OCI-LY3 (cell line): ENCODE results near the gene HPF1.
"Not testable (repeated sequence)": the region's sequence is repeated elsewhere in the genome, so short reads cannot be mapped to it uniquely, and the experiment has no call there.

Experiments used
- H2AFZ ChIP-seq: fragments of 200-600, 300-600 bp; shearing (Covaris generic); 2 replicates; pipeline ENCODE4 v1.6.0; 2014; ENCODE audit warnings: antibody characterized with exemption, low read depth, low read length
- H3K27ac ChIP-seq: fragments of 200-600, 300-600 bp; sonication (generic); 2 replicates; pipeline ENCODE4 v1.5.1; 2014; ENCODE audit warnings: mild to moderate bottlenecking, low read length, moderate library complexity, mixed read lengths
- H3K27me3 ChIP-seq: fragments of 200-600, 300-600 bp; sonication (generic); 2 replicates; pipeline ENCODE4 v1.6.1; 2014; ENCODE audit warnings: low read depth, low read length, mixed read lengths
- H3K36me3 ChIP-seq: fragments of 200-600, 300-600 bp; sonication (generic); replicated peaks from 2 replicates; pipeline ENCODE3; 2014; ENCODE audit warnings: low read depth, low read length, mixed read lengths
- H3K4me1 ChIP-seq: fragments of 300-600, 200-600 bp; sonication (generic); 2 replicates; pipeline ENCODE4 v1.6.1; 2014; ENCODE audit warnings: low read length, mixed read lengths
- H3K4me2 ChIP-seq: fragments of 200-600, 300-600 bp; sonication (generic); 2 replicates; pipeline ENCODE4 v1.6.1; 2014; ENCODE audit warnings: low read length, mixed read lengths
- H3K4me3 ChIP-seq: fragments of 300-600, 200-600 bp; sonication (generic); 2 replicates; pipeline ENCODE4 v1.5.1; 2014; ENCODE audit warnings: antibody characterized with exemption, mild to moderate bottlenecking, low read length, moderate library complexity
- H3K79me2 ChIP-seq: fragments of 300-600, 200-600 bp; shearing (Covaris generic); 2 replicates; pipeline ENCODE4 v1.6.1; 2014; ENCODE audit warnings: mild to moderate bottlenecking, low read length, mixed read lengths
- H3K9ac ChIP-seq: fragments of 300-600, 200-600 bp; shearing (Covaris generic); 2 replicates; pipeline ENCODE4 v1.6.0; 2014; ENCODE audit warnings: mild to moderate bottlenecking, low read length, moderate library complexity
- H3K9me3 ChIP-seq: fragments of 200-600, 300-600 bp; shearing (Covaris generic); 2 replicates; pipeline ENCODE4 v1.6.1; 2014; ENCODE audit warnings: low read length, mixed read lengths; ENCODE audit not compliant: insufficient read depth
- H4K20me1 ChIP-seq: fragments of 200-600, 300-600 bp; sonication (generic); 2 replicates; pipeline ENCODE4 v1.6.1; 2016; ENCODE audit warnings: low read length, mixed read lengths; ENCODE audit not compliant: insufficient read depth
- EZH2phosphoT487 ChIP-seq: fragments of 200-600 bp; shearing (Covaris generic); IDR thresholded peaks from 2 replicates; pipeline ENCODE4 v1.6.1; 2018; ENCODE audit warnings: antibody characterized with exemption, mixed run types, low read depth
- TF ChIP-seq, protein P1 (sequence below): fragments of 200-600, 300-600 bp; sonication (generic); IDR thresholded peaks from 2 replicates; pipeline ENCODE4 v1.5.1; 2014; ENCODE audit warnings: antibody characterized with exemption, low read length, low read depth

Gene HPF1

DNA sequence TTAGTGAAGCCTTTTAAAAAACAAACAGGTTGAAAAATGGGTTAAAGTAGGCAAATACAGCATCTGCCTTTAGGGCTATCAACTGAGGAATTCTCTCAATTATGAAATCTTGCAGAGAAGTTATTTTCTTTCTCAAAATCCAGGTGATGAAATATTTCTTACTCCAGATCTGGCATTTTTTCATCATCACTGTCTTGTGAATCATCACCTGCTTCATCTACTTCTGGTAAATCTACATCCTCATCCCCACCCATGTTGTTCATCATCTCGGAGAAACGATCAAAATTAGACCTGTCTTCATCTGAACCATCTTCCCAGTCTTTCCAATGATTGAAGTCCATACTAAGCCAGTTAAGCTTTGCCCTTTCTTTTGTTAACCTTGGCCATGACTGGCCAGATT is 33.3 kb upstream of the HPF1 start:
- H4K20me1 ChIP-seq = no peaks in the 10 kb centered on the region
- no peak overlapping the region for H2AFZ ChIP-seq
- H3K27ac ChIP-seq = no peak overlapping the region
- H3K79me2 ChIP-seq = no peaks in the 10 kb centered on the region
- H3K36me3 ChIP-seq = no peaks in the 10 kb centered on the region
- no peak overlapping the region for H3K4me2 ChIP-seq
- no peaks in the 10 kb centered on the region for H3K9me3 ChIP-seq
- no peak for TF ChIP-seq EZH2phosphoT487
- TF ChIP-seq, protein P1, sequence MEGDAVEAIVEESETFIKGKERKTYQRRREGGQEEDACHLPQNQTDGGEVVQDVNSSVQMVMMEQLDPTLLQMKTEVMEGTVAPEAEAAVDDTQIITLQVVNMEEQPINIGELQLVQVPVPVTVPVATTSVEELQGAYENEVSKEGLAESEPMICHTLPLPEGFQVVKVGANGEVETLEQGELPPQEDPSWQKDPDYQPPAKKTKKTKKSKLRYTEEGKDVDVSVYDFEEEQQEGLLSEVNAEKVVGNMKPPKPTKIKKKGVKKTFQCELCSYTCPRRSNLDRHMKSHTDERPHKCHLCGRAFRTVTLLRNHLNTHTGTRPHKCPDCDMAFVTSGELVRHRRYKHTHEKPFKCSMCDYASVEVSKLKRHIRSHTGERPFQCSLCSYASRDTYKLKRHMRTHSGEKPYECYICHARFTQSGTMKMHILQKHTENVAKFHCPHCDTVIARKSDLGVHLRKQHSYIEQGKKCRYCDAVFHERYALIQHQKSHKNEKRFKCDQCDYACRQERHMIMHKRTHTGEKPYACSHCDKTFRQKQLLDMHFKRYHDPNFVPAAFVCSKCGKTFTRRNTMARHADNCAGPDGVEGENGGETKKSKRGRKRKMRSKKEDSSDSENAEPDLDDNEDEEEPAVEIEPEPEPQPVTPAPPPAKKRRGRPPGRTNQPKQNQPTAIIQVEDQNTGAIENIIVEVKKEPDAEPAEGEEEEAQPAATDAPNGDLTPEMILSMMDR = no peak
- no peak overlapping the region for H3K4me3 ChIP-seq
- no peaks in the 10 kb centered on the region for H3K4me1 ChIP-seq
- H3K27me3 ChIP-seq = 0 out of 2 replicates have a peak, but pooled peaks cover 4% of the 10 kb centered on the region
- no peak overlapping the region for H3K9ac ChIP-seq

DNA sequence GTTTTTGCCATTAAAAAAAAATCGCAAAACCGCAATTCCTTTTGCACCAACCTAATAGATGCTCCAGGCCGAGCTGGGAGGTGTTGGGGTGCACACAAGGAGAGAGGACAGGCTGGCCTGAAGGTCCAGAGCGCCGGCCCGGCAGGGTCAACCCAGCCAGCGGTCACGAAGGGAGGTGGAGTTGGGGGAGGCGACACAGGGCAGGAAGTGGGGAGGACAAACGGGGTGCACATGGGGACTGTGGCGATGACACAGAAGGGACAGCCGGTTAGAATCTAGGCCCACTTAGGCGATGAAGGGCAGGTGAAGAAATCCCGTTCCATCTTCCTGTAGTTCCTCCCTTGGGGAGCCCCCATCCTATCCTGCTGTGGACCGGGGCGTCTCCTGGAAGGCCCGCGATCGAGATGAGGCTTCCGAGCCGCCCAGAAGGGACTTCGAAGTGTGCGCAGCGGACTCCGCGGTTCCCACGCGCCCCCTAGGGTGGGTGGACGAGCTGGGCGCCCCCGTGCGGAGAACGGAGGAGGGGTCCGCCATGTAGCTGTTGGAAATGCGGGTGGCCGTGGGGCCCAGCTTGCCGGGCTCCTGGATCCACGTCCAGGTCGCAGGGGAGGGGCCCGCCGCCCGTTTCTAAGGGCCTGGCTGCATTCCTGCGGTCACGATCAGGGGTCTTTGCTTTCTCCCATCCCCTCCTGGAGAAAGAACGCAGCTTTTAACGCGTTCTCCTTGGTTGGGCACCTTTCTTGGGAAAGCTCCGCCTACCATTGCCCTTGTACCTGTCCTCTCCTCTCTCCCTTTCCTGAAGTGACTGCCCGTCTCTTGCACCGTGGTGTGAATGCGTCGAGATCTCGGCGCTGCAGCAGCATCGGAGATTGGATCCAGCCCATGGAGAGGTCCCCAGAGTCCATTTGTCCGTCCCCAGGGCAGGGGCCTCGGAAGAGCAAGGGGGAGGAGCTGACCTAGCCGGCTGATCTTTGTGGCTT is 17.0 kb upstream of the HPF1 start:
- H3K79me2 ChIP-seq = no peaks in the 10 kb centered on the region
- H3K27me3 ChIP-seq = no peaks in the 10 kb centered on the region
- TF ChIP-seq, protein P1 = no peak
- no peak for TF ChIP-seq EZH2phosphoT487
- H4K20me1 ChIP-seq = no peaks in the 10 kb centered on the region
- no peaks in the 10 kb centered on the region for H3K9me3 ChIP-seq
- H3K4me3 ChIP-seq = no peak overlapping the region
- no peak overlapping the region for H3K9ac ChIP-seq
- no peak overlapping the region for H2AFZ ChIP-seq
- H3K4me1 ChIP-seq = no peaks in the 10 kb centered on the region
- H3K36me3 ChIP-seq = no peaks in the 10 kb centered on the region
- no peak overlapping the region for H3K27ac ChIP-seq
- H3K4me2 ChIP-seq = no peak overlapping the region

DNA sequence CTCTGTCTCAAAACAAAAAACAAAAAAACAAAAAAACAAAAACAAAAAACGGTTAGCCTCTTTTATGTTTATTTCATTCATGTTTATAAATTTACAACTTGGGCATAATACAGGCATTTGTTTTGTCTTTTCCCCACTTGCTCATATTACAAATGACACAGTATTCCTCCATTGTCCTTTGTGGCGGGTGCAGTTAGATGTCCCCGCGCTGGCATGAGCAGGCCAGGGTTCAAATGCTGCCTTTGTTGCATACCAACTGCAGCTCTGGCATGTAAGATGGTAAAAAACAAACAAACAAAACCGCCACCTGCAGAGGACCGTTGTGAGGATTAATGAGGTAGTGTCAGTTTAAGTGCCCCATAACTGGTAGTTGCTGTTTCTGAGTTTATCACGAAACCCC is 16.1 kb upstream of the HPF1 start:
- no peaks in the 10 kb centered on the region for H4K20me1 ChIP-seq
- no peak overlapping the region for H2AFZ ChIP-seq
- H3K36me3 ChIP-seq = no peaks in the 10 kb centered on the region
- H3K9me3 ChIP-seq = no peaks in the 10 kb centered on the region
- H3K27ac ChIP-seq = no peak overlapping the region
- no peaks in the 10 kb centered on the region for H3K27me3 ChIP-seq
- TF ChIP-seq EZH2phosphoT487 = no peak
- TF ChIP-seq, protein P1 = no peak
- H3K9ac ChIP-seq = no peak overlapping the region
- no peak overlapping the region for H3K4me3 ChIP-seq
- no peaks in the 10 kb centered on the region for H3K79me2 ChIP-seq
- H3K4me2 ChIP-seq = no peak overlapping the region
- H3K4me1 ChIP-seq = no peaks in the 10 kb centered on the region

GRCh38 chr4:169771556-169772080 is 13.9 kb upstream of the HPF1 start:
- H3K27me3 ChIP-seq, H3K4me1 ChIP-seq, H3K36me3 ChIP-seq, H3K27ac ChIP-seq, H3K4me2 ChIP-seq, H3K4me3 ChIP-seq, H3K9me3 ChIP-seq, H4K20me1 ChIP-seq, H3K79me2 ChIP-seq, H3K9ac ChIP-seq, H2AFZ ChIP-seq: not testable (repeated sequence)
